Panc1 (cell line): ENCODE data around the gene CCNJL. TPM values are rescaled to one million over a fixed set of nuclear protein-coding genes. Genes with fewer than 3 reads are reported as not detected.

Source experiments
- ATAC-seq: fragments of 200-7000 bp; cut with Tn5 transposase; 2 replicates; pipeline ENCODE4 v1.9.1; 2020; ENCODE audit warnings: mild to moderate bottlenecking, moderate library complexity
- BruUV-seq: library from RNA; stranded (reverse); fragments of 400-500 nt; replicated peaks from 2 replicates; lab custom pipeline; 2021; lab: Mats Ljungman, UMichigan
- CTCF ChIA-PET: fragments of 300-600 bp; sonication (Branson Sonifier 250); formaldehyde crosslinking; loops from one replicate; lab custom pipeline; 2022; ENCODE audit warnings: antibody characterized with exemption; lab: Charles Lee
- POLR2A ChIA-PET: fragments of 300-600 bp; sonication (Branson Sonifier 250); formaldehyde crosslinking; loops from one replicate; lab custom pipeline; 2022; ENCODE audit warnings: antibody characterized with exemption; lab: Charles Lee
- DNase-seq: peaks from one replicate; pipeline ENCODE4 v3.0.0-alpha.2; 2010; ENCODE audit warnings: low read depth, low spot score
- H3K27ac ChIP-seq: 2 replicates; pipeline ENCODE4 v1.5.1; 2011; ENCODE audit warnings: mild to moderate bottlenecking, low read length, inconsistent platforms
- H3K27me3 ChIP-seq: fragments of 200-500 bp; sonication (Bioruptor generic); 2 replicates; pipeline ENCODE4 v1.6.0; 2014; ENCODE audit warnings: low read length, inconsistent platforms; ENCODE audit not compliant: control insufficient read depth, insufficient read depth
- H3K36me3 ChIP-seq: fragments of 200-500 bp; sonication (Bioruptor generic); 2 replicates; pipeline ENCODE4 v1.5.1; 2014; ENCODE audit warnings: inconsistent platforms, mild to moderate bottlenecking, low read length, moderate library complexity; ENCODE audit not compliant: control insufficient read depth, insufficient read depth
- H3K4me1 ChIP-seq: 2 replicates; pipeline ENCODE4 v1.5.1; 2011; ENCODE audit warnings: inconsistent platforms, mild to moderate bottlenecking, low read length, moderate library complexity; ENCODE audit not compliant: control insufficient read depth, insufficient read depth
- H3K4me3 ChIP-seq, 2 experiments: 2 replicates each; pipeline ENCODE4 v1.5.1; 2011 to 2012; ENCODE audit warnings: low read depth in 2 of 2, low read length in 2 of 2, mild to moderate bottlenecking in 2 of 2, inconsistent platforms in 1 of 2, moderate library complexity in 1 of 2
- H3K9me3 ChIP-seq: fragments of 200-500 bp; sonication (Bioruptor generic); 2 replicates; pipeline ENCODE4 v1.5.1; 2014; ENCODE audit warnings: low read depth, mild to moderate bottlenecking, inconsistent platforms, low read length, moderate library complexity; ENCODE audit not compliant: control insufficient read depth, insufficient read depth
- POLR2AphosphoS5 ChIP-seq: IDR thresholded peaks from 2 replicates; pipeline ENCODE4 v1.6.1; 2012; ENCODE audit warnings: mild to moderate bottlenecking, low read depth, low read length, moderate library complexity
- SIN3A ChIP-seq: IDR thresholded peaks from 2 replicates; pipeline ENCODE4 v1.6.1; 2012; ENCODE audit warnings: low read depth, mild to moderate bottlenecking, low read length, moderate library complexity, borderline replicate concordance; ENCODE audit not compliant: insufficient read depth
- TCF7L2 ChIP-seq: IDR thresholded peaks from 2 replicates; pipeline ENCODE4 v1.6.1; 2011; ENCODE audit warnings: mild to moderate bottlenecking, low read depth, low read length, inconsistent platforms
- in situ Hi-C: cut with HindIII; loops from 2 replicates; pipeline ENCODE4 v1.10.0; 2016; ENCODE audit warnings: low sequenced_read_pairs, low pct_unique_long_range_greater_than_20kb
- intact Hi-C: fragments of 100-400 bp; cut with micrococcal nuclease; formaldehyde crosslinking; loops from one replicate; pipeline ENCODE4 v1.10.0; 2022; ENCODE audit not compliant: unreplicated experiment
- total RNA-seq: library from RNA; stranded (reverse); gene quantifications from one replicate; pipeline ENCODE4 v1.2.1, GENCODE V29; 2021; ENCODE audit not compliant: unreplicated experiment
- TF ChIP-seq, protein P1 (sequence below), 2 experiments: IDR thresholded peaks; 2 replicates each; pipeline ENCODE4 v1.6.1; 2011 to 2012; ENCODE audit warnings: low read depth in 2 of 2, control low read depth in 1 of 2, low read length in 1 of 2, mild to moderate bottlenecking in 1 of 2, moderate library complexity in 1 of 2; ENCODE audit not compliant: insufficient read depth in 1 of 2
- TF ChIP-seq, protein P2 (sequence below): fragments of 450-650 bp; IDR thresholded peaks from 2 replicates; pipeline ENCODE4 v1.5.1; 2017; ENCODE audit warnings: mild to moderate bottlenecking

CCNJL gene
- total RNA-seq, 1 experiment from 2014 or later: 35.0 TPM

DNA sequence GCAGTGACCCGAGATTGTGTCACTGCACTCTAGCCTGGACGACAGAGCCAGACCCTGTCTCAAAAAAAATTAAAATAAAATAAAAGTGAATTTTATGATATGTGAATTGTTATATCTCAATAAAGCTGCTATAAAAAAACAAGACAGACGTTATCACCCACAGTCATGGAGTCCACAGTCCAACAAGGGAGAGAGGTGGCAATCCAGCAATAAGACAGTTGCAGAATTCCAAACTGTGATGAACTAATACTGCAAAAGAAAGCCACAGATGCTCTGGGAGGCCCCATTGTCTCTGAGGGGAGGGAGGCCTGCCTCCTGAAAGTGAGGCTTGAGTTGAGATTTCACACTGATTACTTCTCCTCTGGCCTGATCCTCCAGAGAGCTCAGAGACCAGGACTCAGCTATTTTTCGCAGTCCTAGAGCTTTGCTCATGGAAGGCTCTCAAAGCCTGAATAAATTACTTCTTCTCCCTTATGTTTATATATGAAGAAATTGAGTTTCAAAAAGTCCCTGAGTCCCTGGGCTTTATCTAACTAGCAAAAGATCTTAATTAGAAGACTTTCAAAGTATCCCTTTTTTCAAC, 28.0 kb downstream of the CCNJL start:
- DNase-seq: no peak
- no peaks in the 10 kb centered on the region for H3K36me3 ChIP-seq
- intact Hi-C loops: no loop called here
- no TSS peak for BruUV-seq
- ChIA-PET POLR2A (no interaction called here), CTCF (interaction anchor here (0.7 kb wide), 1 partner anchor 59 kb away, joined by 4 read pairs; no protein-coding TSS in a partner anchor)
- H3K4me3 ChIP-seq: no peak overlapping the region
- TF ChIP-seq, protein P1, sequence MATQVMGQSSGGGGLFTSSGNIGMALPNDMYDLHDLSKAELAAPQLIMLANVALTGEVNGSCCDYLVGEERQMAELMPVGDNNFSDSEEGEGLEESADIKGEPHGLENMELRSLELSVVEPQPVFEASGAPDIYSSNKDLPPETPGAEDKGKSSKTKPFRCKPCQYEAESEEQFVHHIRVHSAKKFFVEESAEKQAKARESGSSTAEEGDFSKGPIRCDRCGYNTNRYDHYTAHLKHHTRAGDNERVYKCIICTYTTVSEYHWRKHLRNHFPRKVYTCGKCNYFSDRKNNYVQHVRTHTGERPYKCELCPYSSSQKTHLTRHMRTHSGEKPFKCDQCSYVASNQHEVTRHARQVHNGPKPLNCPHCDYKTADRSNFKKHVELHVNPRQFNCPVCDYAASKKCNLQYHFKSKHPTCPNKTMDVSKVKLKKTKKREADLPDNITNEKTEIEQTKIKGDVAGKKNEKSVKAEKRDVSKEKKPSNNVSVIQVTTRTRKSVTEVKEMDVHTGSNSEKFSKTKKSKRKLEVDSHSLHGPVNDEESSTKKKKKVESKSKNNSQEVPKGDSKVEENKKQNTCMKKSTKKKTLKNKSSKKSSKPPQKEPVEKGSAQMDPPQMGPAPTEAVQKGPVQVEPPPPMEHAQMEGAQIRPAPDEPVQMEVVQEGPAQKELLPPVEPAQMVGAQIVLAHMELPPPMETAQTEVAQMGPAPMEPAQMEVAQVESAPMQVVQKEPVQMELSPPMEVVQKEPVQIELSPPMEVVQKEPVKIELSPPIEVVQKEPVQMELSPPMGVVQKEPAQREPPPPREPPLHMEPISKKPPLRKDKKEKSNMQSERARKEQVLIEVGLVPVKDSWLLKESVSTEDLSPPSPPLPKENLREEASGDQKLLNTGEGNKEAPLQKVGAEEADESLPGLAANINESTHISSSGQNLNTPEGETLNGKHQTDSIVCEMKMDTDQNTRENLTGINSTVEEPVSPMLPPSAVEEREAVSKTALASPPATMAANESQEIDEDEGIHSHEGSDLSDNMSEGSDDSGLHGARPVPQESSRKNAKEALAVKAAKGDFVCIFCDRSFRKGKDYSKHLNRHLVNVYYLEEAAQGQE (IDR thresholded peaks at IDR 0.05; ENCODE audit: insufficient read depth in 1 of 2, low read depth in 2 of 2, low read length in 1 of 2): no peak
- no peak for TF ChIP-seq TCF7L2
- TF ChIP-seq, protein P2, sequence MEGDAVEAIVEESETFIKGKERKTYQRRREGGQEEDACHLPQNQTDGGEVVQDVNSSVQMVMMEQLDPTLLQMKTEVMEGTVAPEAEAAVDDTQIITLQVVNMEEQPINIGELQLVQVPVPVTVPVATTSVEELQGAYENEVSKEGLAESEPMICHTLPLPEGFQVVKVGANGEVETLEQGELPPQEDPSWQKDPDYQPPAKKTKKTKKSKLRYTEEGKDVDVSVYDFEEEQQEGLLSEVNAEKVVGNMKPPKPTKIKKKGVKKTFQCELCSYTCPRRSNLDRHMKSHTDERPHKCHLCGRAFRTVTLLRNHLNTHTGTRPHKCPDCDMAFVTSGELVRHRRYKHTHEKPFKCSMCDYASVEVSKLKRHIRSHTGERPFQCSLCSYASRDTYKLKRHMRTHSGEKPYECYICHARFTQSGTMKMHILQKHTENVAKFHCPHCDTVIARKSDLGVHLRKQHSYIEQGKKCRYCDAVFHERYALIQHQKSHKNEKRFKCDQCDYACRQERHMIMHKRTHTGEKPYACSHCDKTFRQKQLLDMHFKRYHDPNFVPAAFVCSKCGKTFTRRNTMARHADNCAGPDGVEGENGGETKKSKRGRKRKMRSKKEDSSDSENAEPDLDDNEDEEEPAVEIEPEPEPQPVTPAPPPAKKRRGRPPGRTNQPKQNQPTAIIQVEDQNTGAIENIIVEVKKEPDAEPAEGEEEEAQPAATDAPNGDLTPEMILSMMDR: no peak
- TF ChIP-seq SIN3A: no peak
- TF ChIP-seq POLR2AphosphoS5: no peak
- H3K4me1 ChIP-seq: peaks cover 13% of the 10 kb centered on the region
- ATAC-seq: no peak
- H3K27me3 ChIP-seq: no peaks in the 10 kb centered on the region
- in situ Hi-C loops: no loop called here
- no peaks in the 10 kb centered on the region for H3K9me3 ChIP-seq
- no peak overlapping the region for H3K27ac ChIP-seq

DNA sequence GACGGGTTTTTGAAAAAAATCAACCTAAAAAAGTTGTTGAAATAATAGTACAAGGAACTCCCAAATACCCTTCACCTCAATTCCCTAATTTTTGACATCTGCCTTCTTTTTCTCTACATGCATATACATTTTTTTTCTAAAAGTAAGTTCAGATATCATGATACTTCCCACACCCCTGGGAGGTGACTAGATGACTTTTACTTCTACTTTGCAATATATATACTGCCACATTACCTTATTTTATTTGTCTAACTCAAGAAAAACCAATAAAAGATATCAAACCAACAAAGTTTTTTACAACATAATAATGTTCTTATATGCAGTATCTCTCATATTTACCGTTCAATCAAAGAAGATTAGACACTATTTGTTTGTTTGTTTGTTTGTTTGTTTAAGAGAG, 31.1 kb downstream of the CCNJL start:
- no peak for ATAC-seq
- H3K9me3 ChIP-seq: no peaks in the 10 kb centered on the region
- no peaks in the 10 kb centered on the region for H3K36me3 ChIP-seq
- TF ChIP-seq, protein P1 (IDR thresholded peaks at IDR 0.05; ENCODE audit: insufficient read depth in 1 of 2, low read depth in 2 of 2, low read length in 1 of 2): no peak
- TF ChIP-seq SIN3A (no peak), POLR2AphosphoS5 (no peak), TCF7L2 (no peak)
- TF ChIP-seq, protein P2: no peak
- ChIA-PET CTCF (no interaction called here), POLR2A (no interaction called here)
- H3K4me3 ChIP-seq: no peak overlapping the region
- intact Hi-C loops (no loop called here), in situ Hi-C loops (no loop called here)
- no TSS peak for BruUV-seq
- H3K27me3 ChIP-seq: no peaks in the 10 kb centered on the region
- DNase-seq: no peak
- H3K4me1 ChIP-seq: no peaks in the 10 kb centered on the region
- H3K27ac ChIP-seq: no peak overlapping the region
